NCI-H2196 (cell line): ENCODE data around the gene TNP2.

Source experiments
- DNase-seq: peaks from one replicate; lab custom pipeline; 2025; ENCODE audit not compliant: unreplicated experiment; lab: John Stamatoyannopoulos, UW

Gene TNP2

DNA sequence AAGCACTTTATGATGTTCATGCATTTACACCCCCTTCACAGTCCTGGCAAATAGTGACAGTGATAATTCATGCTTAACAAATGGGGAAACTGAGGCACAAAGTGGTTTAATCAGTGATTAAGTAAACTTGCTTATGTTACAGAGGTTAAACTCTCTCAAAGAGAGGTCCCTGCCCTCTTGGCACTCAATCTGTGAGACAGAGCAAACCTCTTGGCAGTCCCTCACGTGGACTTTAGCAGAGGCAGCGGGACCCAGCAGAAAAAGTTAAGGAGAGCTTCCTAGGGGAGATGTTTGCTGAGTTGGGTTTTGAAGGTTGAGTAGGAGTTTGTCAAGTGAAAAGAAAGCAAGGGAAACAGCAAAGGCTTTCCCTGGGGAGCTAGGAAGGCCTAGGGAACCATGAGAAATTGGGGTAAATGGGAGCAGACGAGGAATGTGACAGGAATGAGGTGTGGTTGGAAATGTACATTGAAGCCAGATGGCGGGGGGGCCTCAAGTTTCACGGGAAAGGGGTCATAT, 23.8 kb downstream of the TNP2 start:
- no peak for DNase-seq

- no peak for DNase-seq
Measured at GRCh38 chr16:11242658-11243057, 26.5 kb downstream of the TNP2 start.

DNA sequence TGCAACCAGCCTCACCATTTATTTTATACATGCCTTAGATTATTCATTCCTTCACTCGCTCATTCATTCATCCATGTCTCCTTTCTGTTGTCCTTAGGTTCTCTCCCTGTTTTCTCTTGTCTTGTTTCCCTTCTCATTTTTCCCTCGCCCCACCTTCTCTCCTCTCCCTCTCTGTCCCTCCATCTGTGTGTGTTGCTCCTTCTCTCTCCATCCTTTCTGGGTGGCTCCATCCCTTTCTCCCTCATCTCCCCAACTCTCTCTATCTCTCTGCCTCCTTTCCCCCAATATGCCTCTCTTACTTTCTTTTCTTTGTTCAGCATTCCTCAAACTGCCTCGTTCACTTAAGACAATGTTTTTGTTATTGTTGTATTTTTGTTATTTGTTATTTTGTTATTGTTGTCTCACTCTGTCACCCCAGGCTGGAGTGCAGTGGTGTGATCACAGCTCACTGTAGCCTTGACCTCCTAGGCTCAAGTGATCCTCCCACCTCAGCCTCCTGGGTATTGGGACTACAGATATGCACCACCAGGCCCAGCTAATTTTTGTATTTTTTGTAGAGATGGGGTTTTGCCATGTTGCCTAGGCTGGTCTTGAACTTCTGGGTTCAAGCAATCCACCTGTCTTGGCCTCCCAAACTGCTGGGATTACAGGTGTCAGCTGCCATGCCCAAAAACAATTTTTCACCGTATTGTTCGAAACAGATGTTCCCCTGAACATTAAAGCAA, 27.5 kb downstream of the TNP2 start:
- DNase-seq, result no peak

GRCh38 chr16:11240636-11241473, 28.3 kb downstream of the TNP2 start:
- DNase-seq, result peak; percentile 53

DNA sequence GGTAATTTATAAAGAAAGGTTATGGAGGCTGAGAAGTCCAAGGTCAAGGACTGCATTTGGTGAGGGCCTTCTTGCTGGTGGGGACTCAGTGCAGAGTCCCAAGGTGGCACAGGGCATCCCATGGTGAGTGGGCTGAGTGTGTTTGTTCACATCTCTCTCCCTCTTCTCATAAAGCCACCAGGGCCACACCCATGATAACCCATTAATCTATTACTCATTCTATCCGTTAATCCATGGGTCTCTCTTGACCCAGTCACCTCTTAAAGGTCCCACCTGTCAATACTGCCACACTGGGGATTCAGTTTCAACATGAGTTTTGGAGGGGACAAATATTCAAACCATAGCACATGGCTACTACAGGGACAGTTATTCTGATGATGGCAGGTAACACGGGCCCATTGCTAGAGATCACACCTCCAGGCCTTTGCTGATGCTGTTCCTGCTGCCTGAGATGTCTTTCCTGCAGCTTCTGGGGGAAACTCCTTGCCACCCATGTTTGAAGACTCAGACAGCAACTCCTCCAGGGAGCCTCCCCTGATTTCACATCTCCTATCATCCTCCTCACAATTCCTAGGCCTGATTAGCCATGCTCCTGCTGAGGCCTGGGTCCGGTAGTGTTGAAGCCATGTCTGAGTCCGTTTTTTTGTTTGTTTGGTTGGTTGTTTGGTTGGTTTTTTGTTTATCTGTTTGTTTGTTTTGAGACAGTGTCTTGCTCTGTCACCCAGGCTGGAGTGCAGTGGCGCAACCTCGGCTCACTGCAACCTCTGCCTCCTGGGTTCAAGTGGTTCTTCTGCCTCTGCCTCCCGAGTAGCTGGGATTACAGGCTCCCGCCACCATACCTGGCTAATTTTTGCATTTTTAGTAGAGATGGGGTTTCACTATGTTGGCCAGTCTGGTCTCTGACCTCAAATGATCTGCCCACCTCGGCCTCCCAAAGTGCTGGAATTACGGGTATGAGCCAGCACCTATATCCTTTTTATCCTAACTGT, 29.2 kb downstream of the TNP2 start:
- DNase-seq, result no peak

DNA sequence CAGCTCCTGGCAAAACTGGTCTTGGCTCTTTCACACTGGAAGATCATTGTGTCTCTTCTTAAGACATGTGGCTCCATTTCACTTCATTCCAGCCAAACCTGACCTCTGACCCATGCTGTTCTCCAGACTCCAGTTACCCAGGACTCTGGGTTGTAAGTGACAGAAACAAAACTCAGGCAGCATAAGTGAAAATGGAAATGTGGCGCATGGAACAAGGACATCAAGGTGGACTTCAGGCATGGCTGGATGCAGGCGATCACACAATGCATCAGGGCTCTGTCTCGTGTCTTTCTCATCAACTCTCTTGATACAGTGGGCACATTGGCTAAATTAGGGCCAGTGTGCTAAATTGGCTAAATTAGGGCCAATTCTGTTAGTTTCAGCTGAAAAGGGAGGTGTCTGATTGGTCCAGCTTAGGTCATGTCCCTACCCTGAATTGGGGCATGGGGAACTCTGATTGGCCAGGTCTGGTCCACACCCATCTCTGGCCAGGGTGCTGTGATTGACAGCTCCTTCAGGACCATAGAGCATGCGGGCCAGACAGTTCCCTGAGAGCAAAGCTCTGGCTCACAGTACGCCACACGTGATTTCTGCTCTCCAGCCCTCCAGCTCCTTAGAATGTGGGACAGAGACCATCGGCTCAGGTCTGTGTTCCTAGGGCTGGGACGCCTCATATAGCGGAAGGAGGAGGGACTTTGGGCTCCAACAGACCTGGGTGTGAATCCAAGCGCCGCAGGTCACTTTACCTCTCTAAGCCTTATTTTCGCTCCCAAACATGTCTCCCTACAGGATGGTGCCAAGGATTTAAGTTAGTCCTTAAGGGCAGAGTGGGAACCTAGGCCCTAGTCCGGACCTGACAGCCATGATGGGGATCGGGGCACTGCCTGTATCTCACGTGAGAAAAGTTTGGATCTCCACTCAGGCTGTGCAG, 30.6 kb downstream of the TNP2 start:
- no peak for DNase-seq

GRCh38 chr16:11236461-11237254, 32.5 kb downstream of the TNP2 start:
- no peak for DNase-seq

DNA sequence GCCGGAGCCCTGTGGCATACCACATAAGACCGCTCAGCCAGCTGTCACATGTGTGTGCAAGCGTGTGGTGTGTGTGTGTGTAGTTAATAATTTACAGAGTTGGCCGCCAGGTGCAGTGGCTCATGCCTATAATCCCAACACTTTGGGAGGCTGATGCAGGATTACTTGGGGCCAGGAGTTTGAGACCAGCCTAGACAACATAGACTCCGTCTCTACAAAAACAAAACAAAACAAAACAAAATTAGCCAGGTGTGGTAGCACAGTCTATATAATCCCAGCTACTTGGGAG, 33.5 kb downstream of the TNP2 start:
- no peak for DNase-seq

DNA sequence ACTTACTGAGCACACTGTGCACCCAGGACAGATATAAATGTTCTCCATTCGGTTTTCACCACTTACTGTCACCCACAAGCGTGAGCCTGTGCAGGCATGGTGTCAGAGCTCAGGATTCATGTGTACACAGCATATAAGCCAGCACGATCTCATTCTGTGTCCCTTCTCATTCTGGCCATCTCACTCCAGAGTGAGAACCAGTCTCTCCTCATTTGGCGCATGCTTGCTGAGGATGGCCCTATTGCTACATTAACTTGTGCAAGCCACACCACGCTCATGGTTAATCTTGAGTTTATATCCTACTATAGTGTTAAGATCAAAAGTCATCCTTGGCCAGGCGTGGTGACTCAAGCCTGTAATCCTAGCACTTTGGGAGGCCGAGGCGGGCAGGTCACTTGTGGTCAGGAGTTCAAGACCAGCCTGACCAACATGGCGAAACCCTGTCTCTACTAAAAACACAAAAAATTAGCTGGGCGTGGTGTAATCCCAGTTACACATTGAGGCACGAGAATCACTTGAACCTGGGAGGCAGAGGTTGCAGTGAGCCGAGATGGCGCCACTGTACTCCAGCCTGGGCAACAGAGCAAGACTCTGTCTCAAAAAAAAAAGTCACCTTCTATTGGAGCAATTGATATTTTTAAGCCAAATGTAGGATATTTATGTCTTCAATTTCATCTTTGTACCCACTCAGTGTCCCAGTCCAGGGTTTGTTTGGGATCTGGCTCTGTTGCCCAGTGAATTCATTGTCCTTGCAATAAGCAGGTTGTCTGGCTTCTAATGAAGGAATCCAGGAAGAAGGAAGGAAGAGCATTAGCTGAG, 34.0 kb downstream of the TNP2 start:
- DNase-seq, result no peak

GRCh38 chr16:11233727-11234376, 35.3 kb downstream of the TNP2 start:
- no peak for DNase-seq

DNA sequence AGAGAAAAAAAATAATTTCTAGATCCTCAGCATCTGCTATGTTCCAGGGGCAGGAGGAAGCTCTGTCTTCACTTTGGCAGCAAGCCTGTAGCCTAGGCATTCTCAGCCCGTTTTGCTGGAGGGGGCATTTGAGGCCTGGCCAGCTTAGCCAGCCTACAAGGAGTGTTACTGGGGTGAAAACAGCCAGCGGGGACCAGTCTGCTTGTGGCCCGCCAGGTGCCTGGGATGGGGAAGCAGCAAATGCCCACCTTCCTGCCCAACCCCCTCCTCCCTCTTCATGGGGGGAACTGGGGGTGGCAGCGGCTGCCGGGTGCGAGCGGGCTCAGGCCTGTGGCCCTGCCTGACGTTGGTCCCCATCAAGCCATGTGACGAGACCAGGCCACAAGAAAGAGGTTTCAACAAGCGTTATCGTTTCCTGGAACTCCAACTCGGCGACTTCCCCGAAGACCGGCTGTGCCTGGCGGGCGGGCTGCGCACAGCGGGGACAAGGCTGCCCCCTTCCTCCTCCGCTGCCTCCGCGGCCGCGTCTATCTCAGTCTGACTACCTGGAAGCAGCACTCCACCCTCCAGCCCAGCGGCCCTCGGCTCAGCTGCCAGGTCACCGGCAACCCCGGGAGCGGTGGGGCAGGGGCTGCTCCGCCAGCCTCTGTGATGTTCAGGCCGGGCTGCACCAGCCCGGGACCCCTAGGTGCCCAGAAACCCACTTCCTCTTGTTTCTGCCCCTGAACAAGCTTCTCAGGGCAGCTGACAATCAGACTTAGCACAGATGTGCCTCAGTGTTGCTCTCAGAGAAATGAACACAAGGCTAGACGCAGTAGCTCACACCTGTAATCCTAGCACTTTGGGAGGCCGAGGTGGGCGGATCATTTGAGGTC, 36.0 kb downstream of the TNP2 start:
- no peak for DNase-seq

- no peak for DNase-seq
Measured at GRCh38 chr16:11232302-11232851, 36.7 kb downstream of the TNP2 start.

DNA sequence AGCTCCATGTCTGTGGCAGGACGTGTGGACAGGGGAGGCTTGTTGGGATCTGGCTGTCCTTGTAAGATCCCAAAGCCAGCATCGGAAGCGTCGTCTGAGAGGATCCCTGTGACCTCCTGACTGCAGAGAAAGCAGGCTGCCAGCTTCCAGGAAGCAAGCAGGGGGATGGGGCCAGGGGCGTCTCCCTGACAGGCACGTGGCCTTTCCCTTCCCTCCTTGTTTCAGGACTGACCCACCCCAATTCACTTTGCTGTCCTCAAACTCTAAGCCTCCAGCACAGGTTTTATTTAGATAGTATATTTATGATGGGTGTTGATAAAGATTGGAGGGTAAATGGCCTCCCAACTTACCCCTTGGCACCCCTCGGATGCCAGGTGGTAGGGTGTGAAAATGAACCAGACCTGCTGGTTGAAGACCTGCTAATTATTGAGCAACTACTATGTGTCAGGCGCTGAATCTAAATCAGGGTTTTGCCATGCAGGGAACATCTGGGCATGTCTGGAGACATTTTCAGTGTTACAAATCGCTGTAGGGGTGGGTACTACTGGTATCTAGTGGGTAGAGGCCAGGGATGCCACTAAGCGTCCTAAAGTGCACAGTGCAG, 37.7 kb downstream of the TNP2 start:
- DNase-seq, result no peak

- peak; percentile 83 for DNase-seq
Measured at GRCh38 chr16:11229906-11230305, 39.2 kb downstream of the TNP2 start.

- no peak for DNase-seq
Measured at GRCh38 chr16:11229432-11229831, 39.7 kb downstream of the TNP2 start.
